HG03108 (cell line): ENCODE data around the gene KMT2B.

Experiments
- ATAC-seq: cut with Tn5 transposase; IDR thresholded peaks from one replicate; pipeline ENCODE4 v1.9.1; 2021; ENCODE audit warnings: moderate library complexity; ENCODE audit not compliant: unreplicated experiment

Gene KMT2B

DNA sequence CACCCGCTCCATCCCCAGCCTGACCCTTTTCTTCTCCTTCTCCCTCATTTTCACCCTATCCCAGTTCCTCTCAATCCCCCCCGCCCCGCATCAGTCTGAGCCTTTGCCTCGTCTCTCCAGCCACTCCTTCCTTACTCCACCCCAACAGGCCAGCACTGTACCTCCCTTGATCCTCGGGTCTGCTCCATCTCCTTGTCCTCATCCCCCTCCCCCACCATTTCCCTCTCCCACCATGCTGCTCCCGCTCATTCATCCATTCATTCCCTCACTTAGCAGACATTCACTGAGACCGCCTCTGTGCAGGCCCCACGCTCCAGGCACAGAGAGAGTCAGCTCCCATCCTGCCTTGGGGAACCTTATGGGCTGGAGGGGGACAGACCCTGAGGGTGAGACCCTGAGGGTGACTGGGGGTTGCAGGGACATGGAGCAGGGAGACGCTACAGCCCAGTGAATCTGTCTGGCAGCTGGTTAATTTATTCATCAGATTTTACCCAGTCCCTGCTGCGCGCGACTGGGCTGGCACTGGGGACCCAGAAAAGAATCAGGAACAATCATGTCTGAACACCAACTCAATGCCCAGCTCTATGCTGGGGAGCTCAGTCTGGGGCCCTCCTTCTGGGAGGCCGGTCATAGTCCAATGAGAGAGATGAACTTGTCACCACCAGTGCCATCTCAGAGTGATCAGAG lies 58.4 kb downstream of the KMT2B start:
- ATAC-seq: no peak

DNA sequence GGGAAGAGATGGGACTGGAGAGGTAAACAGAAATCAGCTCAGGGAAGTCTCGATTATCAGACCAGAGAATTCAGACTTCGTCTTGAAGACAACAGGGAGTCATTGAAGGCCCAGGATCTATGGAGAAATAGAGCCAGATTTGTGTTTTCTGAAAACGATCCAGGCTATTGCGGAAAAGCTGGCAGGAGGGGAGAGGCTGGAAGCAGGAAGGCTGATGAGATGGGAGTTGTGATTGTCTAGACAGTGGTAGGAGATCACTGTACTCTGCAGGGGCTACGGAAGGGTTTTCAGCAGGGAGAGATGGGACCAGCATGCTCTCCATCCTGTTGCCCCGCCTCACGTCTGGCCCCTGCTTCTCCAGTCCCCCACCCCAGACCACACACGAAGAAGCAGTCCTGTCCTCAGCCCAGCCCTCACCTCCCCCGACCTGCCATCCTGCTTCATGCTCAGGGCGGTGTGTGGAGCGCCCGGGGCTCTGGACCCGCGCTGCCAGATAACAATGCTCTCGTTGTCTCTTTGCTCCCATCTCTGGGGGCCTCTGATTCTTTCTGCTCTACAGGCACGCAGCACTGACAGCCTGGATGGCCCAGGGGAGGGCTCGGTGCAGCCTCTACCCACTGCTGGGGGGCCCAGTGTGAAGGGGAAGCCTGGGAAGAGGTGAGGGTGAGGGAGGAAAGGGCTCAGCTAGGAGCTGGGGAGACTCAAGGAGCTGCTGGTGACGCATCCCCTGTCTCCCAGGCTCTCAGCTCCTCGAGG lies 59.5 kb downstream of the KMT2B start:
- ATAC-seq: no peak

- ATAC-seq: no peak
Measured at GRCh38 chr19:35777961-35778360, 60.2 kb downstream of the KMT2B start.

DNA sequence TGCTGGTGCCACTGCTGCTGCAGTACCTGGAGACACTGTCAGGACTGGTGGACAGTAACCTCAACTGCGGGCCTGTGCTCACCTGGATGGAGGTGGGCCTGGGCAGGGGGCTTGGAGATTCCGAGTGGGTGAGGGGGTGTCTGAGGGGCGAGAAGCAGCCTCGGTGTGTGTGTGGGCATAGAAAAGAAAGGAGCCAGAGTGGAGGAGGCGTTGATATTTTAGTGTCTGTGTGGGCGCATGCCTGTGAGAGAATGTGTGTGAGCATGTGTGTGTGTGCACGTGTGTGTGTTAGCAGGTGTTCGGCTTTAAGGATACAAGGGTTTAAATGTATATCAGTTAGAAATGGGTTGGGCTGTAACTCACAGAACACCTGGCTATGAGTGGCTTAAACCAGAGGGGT lies 61.2 kb downstream of the KMT2B start:
- ATAC-seq: no peak

- ATAC-seq: no peak
Measured at GRCh38 chr19:35780058-35780457, 62.3 kb downstream of the KMT2B start.

GRCh38 chr19:35780717-35781116 lies 62.9 kb downstream of the KMT2B start:
- ATAC-seq: no peak

- ATAC-seq: no peak
Measured at GRCh38 chr19:35781650-35782049, 63.8 kb downstream of the KMT2B start.

- no peak for ATAC-seq
Measured at GRCh38 chr19:35782589-35782988, 64.8 kb downstream of the KMT2B start.

- ATAC-seq: no peak
Measured at GRCh38 chr19:35783469-35784434, 65.9 kb downstream of the KMT2B start.

DNA sequence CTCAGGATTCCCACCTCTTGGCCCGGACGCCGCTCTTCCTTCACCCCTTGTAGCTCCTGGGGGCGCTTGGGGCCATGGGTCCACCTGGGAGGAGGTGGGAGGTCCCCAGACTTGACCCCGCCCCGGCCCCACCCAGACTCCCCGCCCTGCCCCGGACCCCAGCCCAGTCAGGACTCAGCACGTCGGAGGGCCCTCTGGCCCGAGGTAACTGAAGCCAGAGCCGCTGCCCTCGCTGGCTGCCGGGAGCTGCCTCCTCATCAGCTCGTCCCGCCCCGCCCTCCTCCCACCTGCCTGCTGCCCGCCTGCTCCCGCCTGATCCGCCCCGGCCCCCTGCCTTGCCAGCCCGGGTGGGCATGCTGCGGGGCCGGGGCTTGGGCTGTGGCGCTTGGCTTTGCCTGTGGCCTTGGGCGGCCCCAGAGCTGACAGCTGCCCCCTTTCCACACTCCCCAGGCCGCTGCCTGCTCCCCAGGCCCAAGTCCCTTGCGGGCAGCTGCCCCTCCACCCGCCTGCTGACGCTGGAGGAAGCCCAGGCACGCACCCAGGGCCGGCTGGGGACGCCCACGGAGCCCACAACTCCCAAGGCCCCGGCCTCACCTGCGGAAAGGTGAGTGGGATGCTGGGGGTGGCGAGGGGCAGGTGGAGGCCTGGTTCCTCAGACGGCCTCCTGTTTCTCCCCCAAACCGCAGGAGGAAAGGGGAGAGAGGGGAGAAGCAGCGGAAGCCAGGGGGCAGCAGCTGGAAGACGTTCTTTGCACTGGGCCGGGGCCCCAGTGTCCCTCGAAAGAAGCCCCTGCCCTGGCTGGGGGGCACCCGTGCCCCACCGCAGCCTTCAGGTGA lies 66.9 kb downstream of the KMT2B start:
- no peak for ATAC-seq

DNA sequence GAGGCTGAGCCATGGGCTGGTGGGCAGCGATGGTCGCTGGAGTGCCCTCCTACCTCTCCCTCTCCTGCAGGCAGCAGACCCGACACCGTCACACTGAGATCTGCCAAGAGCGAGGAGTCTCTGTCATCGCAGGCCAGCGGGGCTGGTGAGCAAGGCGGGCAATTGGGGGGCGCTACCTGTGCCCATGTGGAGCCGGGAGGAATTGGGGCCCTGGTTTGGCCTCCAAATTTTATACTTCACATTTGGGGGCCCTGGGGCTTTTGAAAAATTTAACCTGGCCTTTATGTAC lies 67.5 kb downstream of the KMT2B start:
- no peak for ATAC-seq

DNA sequence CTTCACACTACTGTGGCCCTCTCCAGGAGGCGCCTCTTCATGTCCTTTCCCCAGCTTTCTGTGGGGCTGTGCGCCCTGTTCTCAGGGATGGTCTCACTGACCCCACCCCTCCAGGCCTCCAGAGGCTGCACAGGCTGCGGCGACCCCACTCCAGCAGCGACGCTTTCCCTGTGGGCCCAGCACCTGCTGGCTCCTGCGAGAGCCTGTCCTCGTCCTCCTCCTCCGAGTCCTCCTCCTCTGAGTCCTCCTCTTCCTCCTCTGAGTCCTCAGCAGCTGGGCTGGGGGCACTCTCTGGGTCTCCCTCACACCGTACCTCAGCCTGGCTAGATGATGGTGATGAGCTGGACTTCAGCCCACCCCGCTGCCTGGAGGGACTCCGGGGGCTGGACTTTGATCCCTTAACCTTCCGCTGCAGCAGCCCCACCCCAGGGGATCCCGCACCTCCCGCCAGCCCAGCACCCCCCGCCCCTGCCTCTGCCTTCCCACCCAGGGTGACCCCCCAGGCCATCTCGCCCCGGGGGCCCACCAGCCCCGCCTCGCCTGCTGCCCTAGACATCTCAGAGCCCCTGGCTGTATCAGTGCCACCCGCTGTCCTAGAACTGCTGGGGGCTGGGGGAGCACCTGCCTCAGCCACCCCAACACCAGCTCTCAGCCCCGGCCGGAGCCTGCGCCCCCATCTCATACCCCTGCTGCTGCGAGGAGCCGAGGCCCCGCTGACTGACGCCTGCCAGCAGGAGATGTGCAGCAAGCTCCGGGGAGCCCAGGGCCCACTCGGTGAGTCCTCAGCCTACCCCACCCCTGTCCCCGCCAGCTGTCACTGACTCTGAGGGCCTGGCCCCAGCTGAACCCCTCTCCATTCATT lies 68.7 kb downstream of the KMT2B start:
- ATAC-seq: no peak

- ATAC-seq: no peak
Measured at GRCh38 chr19:35787227-35787799, 69.5 kb downstream of the KMT2B start.
